GM12878 (cell line): ENCODE measurements around the gene ZNF813. TPM values are rescaled to one million over a fixed set of nuclear protein-coding genes. Genes with fewer than 3 reads are reported as not detected.

Experiments used
- ATAC-seq: fragments of 200-7000 bp; cut with Tn5 transposase; 3 replicates; pipeline ENCODE4 v1.9.1; 2020; ENCODE audit warnings: mild to moderate bottlenecking, moderate library complexity
- BruUV-seq: library from RNA; stranded (reverse); fragments of 400-500 nt; replicated peaks from 2 replicates; lab custom pipeline; 2021; lab: Mats Ljungman, UMichigan
- CTCF ChIA-PET: fragments of 300-600 bp; sonication (Branson Sonifier 250); formaldehyde crosslinking; extraction: SDS; loops from one replicate; lab custom pipeline; 2021; ENCODE audit warnings: inconsistent platforms; lab: Yijun Ruan, JAX
- POLR2A ChIA-PET: fragments of 350-600 bp; formaldehyde crosslinking; extraction: SDS; loops from one replicate; lab custom pipeline; 2021; ENCODE audit warnings: inconsistent platforms; lab: Charles Lee
- RAD21 ChIA-PET: fragments of 300-600 bp; sonication (Branson Sonifier 250); formaldehyde crosslinking; loops from one replicate; lab custom pipeline; 2023; ENCODE audit warnings: antibody characterized with exemption; ENCODE audit not compliant: unreplicated experiment; lab: Charles Lee
- SMC1A ChIA-PET: fragments of 300-600 bp; sonication (Branson Sonifier 250); formaldehyde crosslinking; loops from one replicate; lab custom pipeline; 2023; ENCODE audit not compliant: unreplicated experiment, uncharacterized antibody; lab: Charles Lee
- DNase-seq: peaks from one replicate; pipeline ENCODE4 v3.0.0-alpha.2; 2011; ENCODE audit warnings: low read depth, low spot score
- FAIRE-seq: peaks from 3 replicates; lab custom pipeline; 2011; peaks lifted over from hg19 to GRCh38; lab: Jason Lieb, UNC
- H2AFZ ChIP-seq: 2 replicates; pipeline ENCODE4 v1.6.0; 2011; ENCODE audit warnings: low read depth, low read length, control low read depth; ENCODE audit not compliant: control insufficient read depth
- H3K27ac ChIP-seq: 2 replicates; pipeline ENCODE4 v1.5.1; 2011; ENCODE audit warnings: control low read depth; ENCODE audit not compliant: control insufficient read depth, insufficient read depth
- H3K27me3 ChIP-seq, 2 experiments: replicated peaks in 1 of 2; 2 replicates each; pipeline versions ENCODE4 v1.6.0 to v1.6.1; 2011; ENCODE audit warnings: low read length in 1 of 2; ENCODE audit not compliant: control insufficient read depth in 2 of 2, insufficient read depth in 2 of 2
- H3K36me3 ChIP-seq, 2 experiments: 2 replicates each; pipeline ENCODE4 v1.5.1; 2011; ENCODE audit warnings: low read length in 1 of 2; ENCODE audit not compliant: control insufficient read depth in 2 of 2, insufficient read depth in 2 of 2
- H3K4me1 ChIP-seq: 2 replicates; pipeline ENCODE4 v1.6.1; 2011; ENCODE audit warnings: mild to moderate bottlenecking, low read length, moderate library complexity, mixed read lengths; ENCODE audit not compliant: control insufficient read depth, insufficient read depth
- H3K4me2 ChIP-seq: 2 replicates; pipeline ENCODE4 v1.6.0; 2011; ENCODE audit warnings: control low read depth; ENCODE audit not compliant: control insufficient read depth, insufficient read depth
- H3K4me3 ChIP-seq: fragments of 200-600 bp; sonication (generic); 2 replicates; pipeline ENCODE4 v1.5.1; 2016
- H3K79me2 ChIP-seq: 2 replicates; pipeline ENCODE4 v1.6.0; 2011; ENCODE audit warnings: low read length; ENCODE audit not compliant: control insufficient read depth, insufficient read depth
- H3K9ac ChIP-seq: 2 replicates; pipeline ENCODE4 v1.8.0; 2011; ENCODE audit warnings: low read length, control low read depth, mixed read lengths; ENCODE audit not compliant: control insufficient read depth, insufficient read depth
- H3K9me3 ChIP-seq: replicated peaks from 3 replicates; pipeline ENCODE4 v1.5.1; 2011; ENCODE audit warnings: mild to moderate bottlenecking, low read length; ENCODE audit not compliant: control insufficient read depth, insufficient read depth
- H4K20me1 ChIP-seq: 2 replicates; pipeline ENCODE4 v1.6.0; 2011; ENCODE audit not compliant: control insufficient read depth, insufficient read depth
- BCL11A ChIP-seq: IDR thresholded peaks from 2 replicates; pipeline ENCODE4 v1.6.1; 2011; ENCODE audit warnings: low read depth, low read length
- CREB1 ChIP-seq: IDR thresholded peaks from 2 replicates; pipeline ENCODE4 v1.6.1; 2012; ENCODE audit warnings: low read depth, mild to moderate bottlenecking, inconsistent platforms
- ETV6 ChIP-seq, 2 experiments: fragments of 450-650 bp in 1 of 2; IDR thresholded peaks in 1 of 2; conservative IDR thresholded peaks in 1 of 2; 2 replicates each; pipeline ENCODE4 v1.6.1; 2014; ENCODE audit warnings: antibody characterized with exemption in 1 of 2, borderline replicate concordance in 1 of 2, low read depth in 1 of 2, mild to moderate bottlenecking in 1 of 2, moderate library complexity in 1 of 2
- KAT2A ChIP-seq: conservative IDR thresholded peaks from 2 replicates; pipeline ENCODE4 v1.6.1; 2011; ENCODE audit warnings: low read depth, low read length; ENCODE audit not compliant: control insufficient read depth
- PAX8 ChIP-seq: fragments of 450-650 bp; IDR thresholded peaks from 2 replicates; pipeline ENCODE4 v1.6.1; 2017; ENCODE audit warnings: mild to moderate bottlenecking, moderate library complexity
- POLR2AphosphoS2 ChIP-seq: IDR thresholded peaks from 2 replicates; pipeline ENCODE4 v1.6.1; 2011; ENCODE audit warnings: low read depth, mild to moderate bottlenecking, low read length, improper control_type of control experiment, moderate library complexity
- SUZ12 ChIP-seq: fragments of 200-600 bp; sonication (generic); IDR thresholded peaks from one replicate; pipeline ENCODE4 v1.6.1; 2018; ENCODE audit warnings: antibody characterized with exemption, mild to moderate bottlenecking; ENCODE audit not compliant: unreplicated experiment
- TAF1 ChIP-seq: IDR thresholded peaks from 2 replicates; pipeline ENCODE4 v1.6.1; 2011; ENCODE audit warnings: mild to moderate bottlenecking, low read depth, low read length, borderline replicate concordance
- WRNIP1 ChIP-seq: IDR thresholded peaks from 2 replicates; pipeline ENCODE4 v1.6.1; 2011; ENCODE audit warnings: low read depth, low read length, improper control_type of control experiment, borderline replicate concordance
- ZNF274 ChIP-seq: IDR thresholded peaks from one replicate; pipeline ENCODE4 v1.8.0; 2011; ENCODE audit not compliant: insufficient read length, insufficient read depth
- ZNF592 ChIP-seq: fragments of 450-650 bp; IDR thresholded peaks from 2 replicates; pipeline ENCODE4 v1.6.1; 2017; ENCODE audit warnings: mild to moderate bottlenecking, moderate library complexity
- WGBS: methylation state at CpG from one replicate; pipeline ENCODE4 v1.1.6; 2016; ENCODE audit warnings: low lambda C conversion rate; ENCODE audit not compliant: insufficient replicate concordance, insufficient coverage; ENCODE audit errors: missing lambda C conversion rate; 5-methylcytosine and 5-hydroxymethylcytosine counted together
- in situ Hi-C: fragments of 300-500 bp; cut with MboI; formaldehyde crosslinking; loops from 9 replicates; pipeline ENCODE4 v1.14.3; 2018; ENCODE audit warnings: mixed read lengths
- intact Hi-C: fragments of 100-400 bp; cut with micrococcal nuclease; formaldehyde crosslinking; loops from one replicate; pipeline ENCODE4 v1.14.2; 2022; ENCODE audit not compliant: unreplicated experiment
- polyA plus RNA-seq, 11 experiments: library from polyadenylated mRNA; depleted of rRNA in 4 of 11; unstranded in 6 of 11; stranded (reverse) in 5 of 11; fragments of >200 nt; fragmentation: Nextera tagmentation in 4 of 11; fragmentation: Illumina TruSeq in 1 of 11; extraction: Ambion mirVana in 4 of 11; extraction: Trizol in 1 of 11; gene quantifications; 1 replicate in 1 of 11; 2 replicates in 10 of 11; pipeline versions ENCODE4 v1.2.1 to v1.2.3, GENCODE V29; 2011 to 2016; ENCODE audit warnings: inconsistent platforms in 2 of 11, missing spikeins in 2 of 11, low read depth in 1 of 11
- total RNA-seq, 4 experiments: library from RNA; depleted of rRNA in 3 of 4; stranded (reverse); fragments of >200 nt in 3 of 4; fragmentation: Illumina TruSeq in 1 of 4; extraction: Trizol in 1 of 4; gene quantifications; 2 replicates each; pipeline versions ENCODE4 v1.2.1 to v1.2.3, GENCODE V29; 2013 to 2021

The ZNF813 gene
- total and polyA plus RNA-seq, 10 of the 15 experiments (the other 5 are each of a cell fraction or from before 2014, with no cell fraction given): 0.27 to 4.8 (median 2.6) TPM

- ATAC-seq: no peak
- in situ Hi-C loops: no loop called here
- H2AFZ ChIP-seq: no peak overlapping the region
- no peaks in the 10 kb centered on the region for H4K20me1 ChIP-seq
- no peak for TF ChIP-seq SUZ12
- no peak for TF ChIP-seq BCL11A
- no peak for TF ChIP-seq ETV6 (conservative IDR thresholded peaks at IDR 0.05 in 1 of 2, IDR thresholded peaks at IDR 0.05 in 1 of 2; ENCODE audit: borderline replicate concordance in 1 of 2, low read depth in 1 of 2)
- no peak for TF ChIP-seq WRNIP1
- no peak for TF ChIP-seq POLR2AphosphoS2
- no peak for TF ChIP-seq PAX8
- TF ChIP-seq ZNF274: no peak
- no peak for TF ChIP-seq KAT2A
- TF ChIP-seq TAF1: no peak
- TF ChIP-seq CREB1: no peak
- TF ChIP-seq ZNF592: no peak
- 0 out of 4 replicates have a peak, but pooled peaks cover 0 to 3% of the 10 kb centered on the region in 2 experiments for H3K36me3 ChIP-seq
- no peak for FAIRE-seq
- no peak overlapping the region for H3K4me3 ChIP-seq
- CTCF ChIA-PET: no interaction called here
- intact Hi-C loops: no loop called here
- WGBS: 81% methylated on average over 25 of the region's 25 CpGs
- no peak overlapping the region for H3K9ac ChIP-seq
- no peaks in the 10 kb centered on the region for H3K4me1 ChIP-seq
- POLR2A ChIA-PET: no interaction called here
- no peaks in the 10 kb centered on the region; the same call in 1 of the 3 replicates for H3K9me3 ChIP-seq
- no TSS peak for BruUV-seq
- no peaks in the 10 kb centered on the region for H3K79me2 ChIP-seq
- H3K27ac ChIP-seq: no peak overlapping the region
- H3K4me2 ChIP-seq: no peak overlapping the region
- no peak for DNase-seq
- RAD21 ChIA-PET: no interaction called here
- no peaks in the 10 kb centered on the region for H3K27me3 ChIP-seq
- SMC1A ChIA-PET: interaction anchor here (0.5 kb wide), 1 partner anchor 29 kb away, joined by 3 read pairs; no protein-coding TSS in a partner anchor
Measured at GRCh38 chr19:53545271-53546065, 77.9 kb downstream of the ZNF813 start.

Other genes with a start within 250 kb of the ZNF813 start
Only the 7 nearest of the 9 such genes appear.
- gene VN1R4, start 200.0 kb upstream of the ZNF813 start, total RNA-seq (2014; rRNA removed): not detected in 2 replicates
- gene VN1R4, start 200.0 kb upstream of the ZNF813 start, total RNA-seq (2014; rRNA removed; fragmentation: Illumina TruSeq; extraction: Trizol): not detected in 2 replicates
- not detected in 2 replicates for gene VN1R4, start 200.0 kb upstream of the ZNF813 start, total RNA-seq (2021)
- gene VN1R4, start 200.0 kb upstream of the ZNF813 start, polyA plus RNA-seq (2011; rRNA removed): not detected in 2 replicates
- not detected in 2 replicates for gene VN1R4, start 200.0 kb upstream of the ZNF813 start, polyA plus RNA-seq (2014; fragmentation: Illumina TruSeq; extraction: Trizol)
- gene VN1R4, start 200.0 kb upstream of the ZNF813 start, polyA plus RNA-seq (2014; fragmentation: Nextera tagmentation; extraction: Ambion mirVana): not detected
- gene VN1R4, start 200.0 kb upstream of the ZNF813 start, polyA plus RNA-seq (2014; rRNA removed): not detected in 2 replicates
- not detected for gene VN1R4, start 200.0 kb upstream of the ZNF813 start, polyA plus RNA-seq (2016; fragmentation: Nextera tagmentation; extraction: Ambion mirVana)
- 4.1 and 5.2 TPM in 2 replicates for gene ZNF845, start 134.0 kb upstream of the ZNF813 start, total RNA-seq (2014; rRNA removed)
- 7.6 and 8.2 TPM in 2 replicates for gene ZNF845, start 134.0 kb upstream of the ZNF813 start, total RNA-seq (2014; rRNA removed; fragmentation: Illumina TruSeq; extraction: Trizol)
- 3.6 and 4.2 TPM in 2 replicates for gene ZNF845, start 134.0 kb upstream of the ZNF813 start, total RNA-seq (2021)
- 6.0 and 10.7 TPM in 2 replicates for gene ZNF845, start 134.0 kb upstream of the ZNF813 start, polyA plus RNA-seq (2011; rRNA removed)
- gene ZNF845, start 134.0 kb upstream of the ZNF813 start, polyA plus RNA-seq (2014; fragmentation: Illumina TruSeq; extraction: Trizol): 4.2 and 4.3 TPM in 2 replicates
- under 1 TPM; 0.58 to 0.66 TPM for gene ZNF845, start 134.0 kb upstream of the ZNF813 start, polyA plus RNA-seq (2014; fragmentation: Nextera tagmentation; extraction: Ambion mirVana)
- 1.6 and 2.3 TPM in 2 replicates for gene ZNF845, start 134.0 kb upstream of the ZNF813 start, polyA plus RNA-seq (2014; rRNA removed)
- gene ZNF845, start 134.0 kb upstream of the ZNF813 start, polyA plus RNA-seq (2016; fragmentation: Nextera tagmentation; extraction: Ambion mirVana): 1 to 10 TPM; 3.7 to 4.1 TPM
- 12.4 and 14.6 TPM in 2 replicates for gene ZNF525, start 102.0 kb upstream of the ZNF813 start, total RNA-seq (2014; rRNA removed)
- gene ZNF525, start 102.0 kb upstream of the ZNF813 start, total RNA-seq (2014; rRNA removed; fragmentation: Illumina TruSeq; extraction: Trizol): 18.1 and 18.9 TPM in 2 replicates
- gene ZNF525, start 102.0 kb upstream of the ZNF813 start, total RNA-seq (2021): 11.9 and 14.1 TPM in 2 replicates
- 25.8 and 50.6 TPM in 2 replicates for gene ZNF525, start 102.0 kb upstream of the ZNF813 start, polyA plus RNA-seq (2011; rRNA removed)
- gene ZNF525, start 102.0 kb upstream of the ZNF813 start, polyA plus RNA-seq (2014; fragmentation: Illumina TruSeq; extraction: Trizol): 11.2 and 21.1 TPM in 2 replicates
- 1 to 10 TPM; 3.0 to 4.0 TPM for gene ZNF525, start 102.0 kb upstream of the ZNF813 start, polyA plus RNA-seq (2014; fragmentation: Nextera tagmentation; extraction: Ambion mirVana)
- 7.6 TPM in 2 replicates for gene ZNF525, start 102.0 kb upstream of the ZNF813 start, polyA plus RNA-seq (2014; rRNA removed)
- gene ZNF525, start 102.0 kb upstream of the ZNF813 start, polyA plus RNA-seq (2016; fragmentation: Nextera tagmentation; extraction: Ambion mirVana): 1 to 10 TPM; 7.1 TPM
- 8.0 and 8.7 TPM in 2 replicates for gene ZNF765, start 72.6 kb upstream of the ZNF813 start, total RNA-seq (2014; rRNA removed)
- gene ZNF765, start 72.6 kb upstream of the ZNF813 start, total RNA-seq (2014; rRNA removed; fragmentation: Illumina TruSeq; extraction: Trizol): 12.6 and 13.4 TPM in 2 replicates
- 6.3 and 7.9 TPM in 2 replicates for gene ZNF765, start 72.6 kb upstream of the ZNF813 start, total RNA-seq (2021)
- gene ZNF765, start 72.6 kb upstream of the ZNF813 start, polyA plus RNA-seq (2011; rRNA removed): 12.7 and 17.1 TPM in 2 replicates
- 5.7 and 7.4 TPM in 2 replicates for gene ZNF765, start 72.6 kb upstream of the ZNF813 start, polyA plus RNA-seq (2014; fragmentation: Illumina TruSeq; extraction: Trizol)
- gene ZNF765, start 72.6 kb upstream of the ZNF813 start, polyA plus RNA-seq (2014; fragmentation: Nextera tagmentation; extraction: Ambion mirVana): 1 to 10 TPM; 2.9 to 4.2 TPM
- 3.9 and 4.5 TPM in 2 replicates for gene ZNF765, start 72.6 kb upstream of the ZNF813 start, polyA plus RNA-seq (2014; rRNA removed)
- gene ZNF765, start 72.6 kb upstream of the ZNF813 start, polyA plus RNA-seq (2016; fragmentation: Nextera tagmentation; extraction: Ambion mirVana): 1 to 10 TPM; 7.6 to 9.4 TPM
- 8.5 and 10.2 TPM in 2 replicates for gene ZNF761, start 35.7 kb upstream of the ZNF813 start, total RNA-seq (2014; rRNA removed)
- 15.1 and 15.2 TPM in 2 replicates for gene ZNF761, start 35.7 kb upstream of the ZNF813 start, total RNA-seq (2014; rRNA removed; fragmentation: Illumina TruSeq; extraction: Trizol)
- 7.9 and 8.8 TPM in 2 replicates for gene ZNF761, start 35.7 kb upstream of the ZNF813 start, total RNA-seq (2021)
- 22.7 and 33.7 TPM in 2 replicates for gene ZNF761, start 35.7 kb upstream of the ZNF813 start, polyA plus RNA-seq (2011; rRNA removed)
- gene ZNF761, start 35.7 kb upstream of the ZNF813 start, polyA plus RNA-seq (2014; fragmentation: Illumina TruSeq; extraction: Trizol): 13.0 and 14.9 TPM in 2 replicates
- gene ZNF761, start 35.7 kb upstream of the ZNF813 start, polyA plus RNA-seq (2014; fragmentation: Nextera tagmentation; extraction: Ambion mirVana): 10 to 100 TPM in 1 of 2 experiments, 1 to 10 TPM in 1; 8.7 to 17.9 TPM
- 7.3 and 8.2 TPM in 2 replicates for gene ZNF761, start 35.7 kb upstream of the ZNF813 start, polyA plus RNA-seq (2014; rRNA removed)
- 10 to 100 TPM in 1 of 2 experiments, 1 to 10 TPM in 1; 9.9 to 11.3 TPM for gene ZNF761, start 35.7 kb upstream of the ZNF813 start, polyA plus RNA-seq (2016; fragmentation: Nextera tagmentation; extraction: Ambion mirVana)
- 4.3 and 5.4 TPM in 2 replicates for gene ZNF331, start 70.4 kb downstream of the ZNF813 start, total RNA-seq (2014; rRNA removed)
- 5.1 and 5.6 TPM in 2 replicates for gene ZNF331, start 70.4 kb downstream of the ZNF813 start, total RNA-seq (2014; rRNA removed; fragmentation: Illumina TruSeq; extraction: Trizol)
- 5.4 and 6.1 TPM in 2 replicates for gene ZNF331, start 70.4 kb downstream of the ZNF813 start, total RNA-seq (2021)
- 11.5 and 12.1 TPM in 2 replicates for gene ZNF331, start 70.4 kb downstream of the ZNF813 start, polyA plus RNA-seq (2011; rRNA removed)
- gene ZNF331, start 70.4 kb downstream of the ZNF813 start, polyA plus RNA-seq (2014; fragmentation: Illumina TruSeq; extraction: Trizol): 5.0 and 5.5 TPM in 2 replicates
- 1 to 10 TPM; 2.6 to 2.8 TPM for gene ZNF331, start 70.4 kb downstream of the ZNF813 start, polyA plus RNA-seq (2014; fragmentation: Nextera tagmentation; extraction: Ambion mirVana)
- gene ZNF331, start 70.4 kb downstream of the ZNF813 start, polyA plus RNA-seq (2014; rRNA removed): 4.1 and 5.1 TPM in 2 replicates
- gene ZNF331, start 70.4 kb downstream of the ZNF813 start, polyA plus RNA-seq (2016; fragmentation: Nextera tagmentation; extraction: Ambion mirVana): 1 to 10 TPM; 6.1 to 6.6 TPM
- not detected in 2 replicates for gene DPRX, start 164.3 kb downstream of the ZNF813 start, total RNA-seq (2014; rRNA removed)
- not detected in 2 replicates for gene DPRX, start 164.3 kb downstream of the ZNF813 start, total RNA-seq (2014; rRNA removed; fragmentation: Illumina TruSeq; extraction: Trizol)
- not detected in 2 replicates for gene DPRX, start 164.3 kb downstream of the ZNF813 start, total RNA-seq (2021)
- not detected in 2 replicates for gene DPRX, start 164.3 kb downstream of the ZNF813 start, polyA plus RNA-seq (2011; rRNA removed)
- gene DPRX, start 164.3 kb downstream of the ZNF813 start, polyA plus RNA-seq (2014; fragmentation: Illumina TruSeq; extraction: Trizol): not detected in 2 replicates
- gene DPRX, start 164.3 kb downstream of the ZNF813 start, polyA plus RNA-seq (2014; fragmentation: Nextera tagmentation; extraction: Ambion mirVana): not detected
- not detected in 2 replicates for gene DPRX, start 164.3 kb downstream of the ZNF813 start, polyA plus RNA-seq (2014; rRNA removed)
- not detected for gene DPRX, start 164.3 kb downstream of the ZNF813 start, polyA plus RNA-seq (2016; fragmentation: Nextera tagmentation; extraction: Ambion mirVana)